GM12891 (cell line): ENCODE data around the gene ACY1.

Experiments used
- POLR2A ChIP-seq: IDR thresholded peaks from 2 replicates; pipeline ENCODE4 v1.6.1; 2011; ENCODE audit warnings: low read depth, low read length, control low read depth
- POLR2AphosphoS5 ChIP-seq: IDR thresholded peaks from 2 replicates; pipeline ENCODE4 v1.6.1; 2011; ENCODE audit warnings: low read depth, low read length, control low read depth
- TAF1 ChIP-seq: IDR thresholded peaks from 2 replicates; pipeline ENCODE4 v1.6.1; 2011; ENCODE audit warnings: low read depth, low read length, control low read depth

DNA sequence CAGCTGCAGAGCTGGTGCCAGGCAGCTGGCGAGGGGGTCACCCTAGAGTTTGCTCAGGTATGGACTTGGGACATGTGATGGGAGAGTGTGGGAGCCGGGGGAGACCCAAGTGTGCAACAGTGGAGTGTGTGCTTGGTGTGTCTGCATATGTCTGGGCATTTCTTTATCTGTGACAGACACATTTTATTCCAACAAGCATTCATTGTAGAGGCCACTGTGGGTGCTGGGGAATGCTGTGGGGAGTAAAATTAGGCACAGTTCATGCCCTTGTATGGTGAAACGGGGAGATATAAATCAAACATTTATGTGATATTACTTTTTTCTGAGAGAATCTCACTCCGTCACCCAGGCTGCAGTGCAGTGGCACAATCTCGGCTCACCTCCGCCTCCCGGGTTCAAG is 4.2 kb downstream of the ACY1 start:
- no peak for TF ChIP-seq POLR2AphosphoS5
- TF ChIP-seq POLR2A: no peak
- TF ChIP-seq TAF1: no peak
